ENCODE measurements around the gene INHBC. TPM values are rescaled to one million over a fixed set of nuclear protein-coding genes. Genes with fewer than 3 reads are reported as not detected.
A peak's percentile ranks its signal among the peaks of the same experiment; 100 is the strongest.
"Not testable (repeated sequence)": the region's sequence is repeated elsewhere in the genome, so short reads cannot be mapped to it uniquely, and the experiment has no call there.

INHBC gene
- total RNA-seq, 2 experiments from 2014 or later = not detected

DNA sequence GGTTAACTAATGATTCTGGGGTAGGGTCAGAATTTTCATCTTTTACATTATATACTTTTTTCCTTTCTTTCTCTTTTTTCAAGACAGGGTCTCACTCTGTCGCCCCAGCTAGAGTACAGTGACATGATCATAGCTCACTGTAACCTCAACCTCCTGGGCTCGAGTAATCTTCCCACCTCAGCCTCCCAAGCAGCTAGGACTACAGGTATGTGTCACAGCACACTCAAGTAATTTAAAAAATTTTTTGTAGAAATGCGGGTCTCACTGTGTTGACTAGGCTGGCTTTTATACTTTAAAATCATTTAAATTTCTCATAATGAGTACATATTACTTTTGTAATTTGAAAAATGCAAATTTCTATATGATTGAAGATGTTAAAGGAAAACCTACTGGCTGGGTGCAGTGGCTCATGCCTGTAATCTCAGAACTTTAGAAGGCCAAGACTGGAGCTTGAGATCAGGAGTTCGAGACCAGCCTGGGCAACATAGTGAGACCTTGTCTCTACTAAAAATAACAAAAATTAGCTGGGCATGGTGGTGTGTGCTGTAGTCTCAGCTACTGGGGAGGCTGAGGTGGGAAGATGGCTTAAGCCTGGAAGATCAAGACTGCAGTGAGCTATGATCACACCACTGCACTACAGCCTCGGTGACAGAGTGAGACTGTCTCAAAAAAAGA, 29.5 kb upstream of the INHBC start:
- peak; percentile 98 for ATAC-seq
- Mint-ChIP-seq H3K9me3 (ENCODE audit: low read depth) (no peaks in the 10 kb centered on the region), H3K4me1 (peaks cover 20% of the 10 kb centered on the region), H3K4me3 (no peak overlapping the region), H3K36me3 (ENCODE audit: low read depth) (peaks cover 8% of the 10 kb centered on the region), H3K27ac (peak overlapping the region; percentile 76), H3K27me3 (no peaks in the 10 kb centered on the region)
- ChIA-PET CTCF (interaction anchor here (0.7 to 1.9 kb wide), 4 partner anchors 10 to 70 kb away, joined by 3 to 7 read pairs (median 4); partner anchors contain the start of gene GLI1), POLR2A (interaction anchor here (0.6 kb wide), 1 partner anchor 25 kb away, joined by 4 read pairs; no protein-coding TSS in a partner anchor)
- intact Hi-C loops (cut with DNase I, micrococcal nuclease) = no loop called here
- peak; percentile 59 for DNase-seq

GRCh38 chr12:57410534-57410933, 24.1 kb upstream of the INHBC start:
- CTCF ChIA-PET = interaction anchor here (0.6 to 2.3 kb wide), 8 partner anchors 9 to 98 kb away, joined by 3 to 7 read pairs (median 4); no protein-coding TSS in a partner anchor
- H3K27ac Mint-ChIP-seq = no peak overlapping the region
- POLR2A ChIA-PET = interaction anchor here (0.6 to 1.0 kb wide), 3 partner anchors 19 to 142 kb away, joined by 3 to 5 read pairs (median 4); no protein-coding TSS in a partner anchor
- ATAC-seq (no peak), DNase-seq (no peak)
- no peak overlapping the region for H3K4me3 Mint-ChIP-seq
- no peaks in the 10 kb centered on the region for H3K27me3 Mint-ChIP-seq
- H3K4me1 Mint-ChIP-seq = peaks cover 21% of the 10 kb centered on the region
- intact Hi-C loops (cut with DNase I, micrococcal nuclease) = no loop called here
- no peaks in the 10 kb centered on the region for H3K9me3 Mint-ChIP-seq (ENCODE audit: low read depth)
- peaks cover 10% of the 10 kb centered on the region for H3K36me3 Mint-ChIP-seq (ENCODE audit: low read depth)

DNA sequence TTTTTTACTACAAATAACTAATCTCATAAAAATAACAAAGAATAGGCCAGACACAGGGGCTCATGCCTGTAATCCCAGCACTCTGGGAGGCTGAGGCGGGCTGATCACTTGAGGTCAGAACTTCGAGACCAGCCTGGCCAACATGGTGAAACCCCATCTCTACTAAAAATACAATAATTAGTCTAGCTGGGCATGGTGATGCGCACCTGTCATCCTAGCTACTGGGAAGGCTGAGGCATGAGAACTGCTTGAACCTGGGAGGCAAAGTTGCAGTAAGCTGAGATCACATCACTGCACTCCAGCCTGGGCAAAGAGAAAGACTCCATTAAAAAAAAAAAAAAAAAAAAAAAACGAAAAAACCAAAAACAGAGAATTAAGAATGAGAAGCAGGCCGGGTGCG, 20.4 kb upstream of the INHBC start:
- H3K4me1 Mint-ChIP-seq = peaks cover 32% of the 10 kb centered on the region
- H3K4me3 Mint-ChIP-seq; H3K9me3 Mint-ChIP-seq (ENCODE audit: low read depth); H3K27ac Mint-ChIP-seq; H3K27me3 Mint-ChIP-seq; POLR2A ChIA-PET; H3K36me3 Mint-ChIP-seq (ENCODE audit: low read depth); intact Hi-C loops (cut with DNase I, micrococcal nuclease); DNase-seq; ATAC-seq: not testable (repeated sequence)
- CTCF ChIA-PET = interaction anchor here (1.1 kb wide), 2 partner anchors 9 to 288 kb away, joined by 3 read pairs; no protein-coding TSS in a partner anchor

GRCh38 chr12:57415088-57415487, 19.5 kb upstream of the INHBC start:
- Mint-ChIP-seq H3K4me1 (peaks cover 37% of the 10 kb centered on the region), H3K27ac (no peak overlapping the region), H3K4me3 (no peak overlapping the region), H3K36me3 (ENCODE audit: low read depth) (peaks cover 8% of the 10 kb centered on the region), H3K27me3 (no peaks in the 10 kb centered on the region), H3K9me3 (ENCODE audit: low read depth) (no peaks in the 10 kb centered on the region)
- CTCF ChIA-PET = interaction anchor here (0.6 to 1.1 kb wide), 5 partner anchors 10 to 980 kb away, joined by 3 read pairs; partner anchors contain the start of gene INHBE
- no peak for ATAC-seq
- intact Hi-C loops (cut with DNase I, micrococcal nuclease) = no loop called here
- no peak for DNase-seq
- POLR2A ChIA-PET = no interaction called here

DNA sequence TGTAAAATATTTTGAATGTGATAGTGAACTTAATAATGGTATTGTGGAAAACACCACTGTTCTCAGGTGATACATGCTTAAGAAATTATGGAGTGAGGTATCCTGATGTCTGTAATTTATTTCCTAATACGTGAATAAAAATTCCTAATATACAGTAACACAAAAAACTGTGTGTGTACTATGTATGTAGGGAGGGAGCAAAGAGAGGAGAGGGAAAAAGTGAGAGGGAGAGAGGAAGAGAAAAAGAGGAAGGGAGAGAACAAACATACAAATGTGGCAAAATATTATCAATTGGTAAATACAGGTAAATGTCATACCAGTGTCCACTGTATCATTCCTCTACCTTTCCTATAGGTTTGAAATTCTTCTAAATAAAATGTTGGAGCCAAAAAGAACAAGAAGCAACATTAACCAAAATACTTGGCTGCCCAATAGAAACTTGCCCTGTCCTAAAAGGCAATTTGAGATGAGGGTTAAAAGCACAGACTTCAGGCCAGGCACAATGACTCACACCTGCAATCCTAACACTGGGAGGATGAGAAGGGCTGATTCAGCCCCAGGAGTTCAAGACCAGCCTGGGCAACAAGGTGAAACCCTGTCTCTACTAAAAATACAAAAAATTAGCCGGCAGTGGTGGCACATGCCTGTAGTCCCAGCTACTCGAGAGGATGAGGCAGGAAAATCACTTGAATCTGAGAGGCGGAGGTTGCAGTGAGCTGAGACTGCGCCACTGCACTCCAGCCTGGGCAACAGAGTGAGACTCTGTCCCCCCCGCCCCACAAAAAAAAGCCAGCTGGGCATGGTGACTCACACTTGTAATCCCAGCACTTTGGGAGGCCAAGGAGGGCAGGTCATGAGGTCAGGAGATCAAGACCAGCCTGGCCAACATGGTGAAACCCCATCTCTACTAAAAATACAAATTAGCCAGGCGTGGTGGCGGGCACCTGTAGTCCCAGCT, 18.3 kb upstream of the INHBC start:
- Mint-ChIP-seq H3K4me1 (peaks cover 39% of the 10 kb centered on the region), H3K4me3 (no peak overlapping the region), H3K27ac (no peak overlapping the region), H3K9me3 (ENCODE audit: low read depth) (no peaks in the 10 kb centered on the region), H3K27me3 (no peaks in the 10 kb centered on the region), H3K36me3 (ENCODE audit: low read depth) (peaks cover 14% of the 10 kb centered on the region)
- ChIA-PET CTCF (interaction anchor here (1.5 kb wide), 1 partner anchor 36 kb away, joined by 3 read pairs; no protein-coding TSS in a partner anchor), POLR2A (interaction anchor here (0.7 kb wide), 1 partner anchor 303 kb away, joined by 4 read pairs; no protein-coding TSS in a partner anchor)
- DNase-seq (no peak), ATAC-seq (no peak)
- intact Hi-C loops (cut with DNase I, micrococcal nuclease) = no loop called here

DNA sequence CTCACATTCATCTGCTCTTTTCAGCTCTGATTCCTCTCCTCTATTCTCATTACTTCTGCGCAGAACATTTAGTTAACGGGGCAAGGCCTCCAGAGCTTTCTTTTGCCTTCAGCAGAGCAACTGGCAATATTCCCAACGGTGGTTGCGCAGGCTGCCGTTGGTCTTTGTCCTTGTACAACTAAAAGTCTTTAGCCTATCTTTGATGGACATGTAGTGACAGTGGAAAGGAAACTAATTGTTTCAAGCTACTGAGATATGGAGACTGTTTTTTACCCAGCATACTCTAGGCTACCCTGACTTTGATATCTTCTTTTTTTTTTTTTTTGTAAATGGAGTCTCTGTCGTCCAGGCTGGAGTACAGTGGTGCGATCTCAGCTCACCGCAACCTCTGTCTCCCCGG, 16.3 kb upstream of the INHBC start:
- H3K27me3 Mint-ChIP-seq = no peaks in the 10 kb centered on the region
- intact Hi-C loops (cut with DNase I, micrococcal nuclease) = no loop called here
- H3K36me3 Mint-ChIP-seq (ENCODE audit: low read depth) = peaks cover 24% of the 10 kb centered on the region
- ATAC-seq (no peak), DNase-seq (no peak)
- peaks cover 31% of the 10 kb centered on the region for H3K4me1 Mint-ChIP-seq
- CTCF ChIA-PET = interaction anchor here (0.7 kb wide), 1 partner anchor 110 kb away, joined by 5 read pairs; no protein-coding TSS in a partner anchor
- no peak overlapping the region for H3K4me3 Mint-ChIP-seq
- no peaks in the 10 kb centered on the region for H3K9me3 Mint-ChIP-seq (ENCODE audit: low read depth)
- no peak overlapping the region for H3K27ac Mint-ChIP-seq
- POLR2A ChIA-PET = no interaction called here

- Mint-ChIP-seq H3K9me3 (ENCODE audit: low read depth) (no peaks in the 10 kb centered on the region), H3K36me3 (ENCODE audit: low read depth) (peaks cover 26% of the 10 kb centered on the region), H3K4me3 (no peak overlapping the region), H3K4me1 (peaks cover 33% of the 10 kb centered on the region), H3K27ac (no peak overlapping the region), H3K27me3 (no peaks in the 10 kb centered on the region)
- ATAC-seq (no peak), DNase-seq (no peak)
- POLR2A ChIA-PET = no interaction called here
- intact Hi-C loops (cut with DNase I, micrococcal nuclease) = no loop called here
- CTCF ChIA-PET = interaction anchor here (0.6 to 1.0 kb wide), 4 partner anchors 13 to 122 kb away, joined by 3 read pairs; no protein-coding TSS in a partner anchor
Measured at GRCh38 chr12:57419495-57419894, 15.1 kb upstream of the INHBC start.

DNA sequence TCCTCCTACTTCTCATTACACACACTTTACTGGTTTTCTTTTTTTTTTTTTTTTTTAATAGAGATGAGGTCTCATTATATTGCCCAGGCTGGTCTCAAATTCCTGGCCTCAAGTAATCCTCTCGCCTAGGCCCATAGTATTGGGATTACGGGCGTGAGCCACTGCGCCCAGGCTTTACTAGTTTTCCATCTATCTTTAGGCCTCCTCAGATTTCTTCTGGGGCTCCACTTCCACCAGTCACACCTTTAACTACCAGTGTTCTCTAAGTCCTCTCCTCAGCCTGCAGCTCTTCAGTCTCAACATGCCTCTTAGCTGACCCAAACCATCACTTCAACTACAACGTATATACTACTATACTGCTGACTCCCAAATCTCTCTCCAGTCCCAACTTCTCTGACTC, 14.1 kb upstream of the INHBC start:
- Mint-ChIP-seq H3K4me3 (no peak overlapping the region), H3K27ac (no peak overlapping the region), H3K9me3 (ENCODE audit: low read depth) (no peaks in the 10 kb centered on the region), H3K4me1 (peaks cover 30% of the 10 kb centered on the region), H3K36me3 (ENCODE audit: low read depth) (peaks cover 26% of the 10 kb centered on the region), H3K27me3 (no peaks in the 10 kb centered on the region)
- ChIA-PET CTCF (interaction anchor here (0.7 to 1.0 kb wide), 3 partner anchors 21 to 32 kb away, joined by 4 to 5 read pairs (median 5); no protein-coding TSS in a partner anchor), POLR2A (no interaction called here)
- ATAC-seq (no peak), DNase-seq (no peak)
- intact Hi-C loops (cut with DNase I, micrococcal nuclease) = no loop called here

DNA sequence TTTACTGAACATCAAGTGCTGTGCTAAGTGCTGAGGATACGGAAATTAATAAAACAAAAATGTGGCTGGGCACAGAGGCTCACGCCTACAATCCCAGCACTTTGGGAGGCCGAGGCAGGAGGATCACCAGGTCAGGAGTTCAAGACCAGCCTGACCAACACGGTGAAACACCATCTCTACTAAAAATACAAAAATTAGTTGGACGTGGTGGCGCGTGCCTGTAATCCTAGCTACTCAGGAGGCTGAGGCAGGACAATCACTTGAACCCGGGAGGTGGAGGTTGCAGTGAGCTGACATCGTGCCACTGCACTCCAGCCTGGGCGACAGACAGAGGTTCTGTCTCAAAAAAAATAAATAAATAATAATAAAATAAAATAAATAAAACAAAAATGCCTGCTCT, 7.6 kb upstream of the INHBC start:
- intact Hi-C loops (cut with DNase I, micrococcal nuclease); POLR2A ChIA-PET: not testable (repeated sequence)
- CTCF ChIA-PET = interaction anchor here (1.4 kb wide), 1 partner anchor 26 kb away, joined by 4 read pairs; no protein-coding TSS in a partner anchor

GRCh38 chr12:57428965-57429364, 5.6 kb upstream of the INHBC start:
- intact Hi-C loops (cut with DNase I, micrococcal nuclease) = no loop called here
- no peak for ATAC-seq
- no peak for DNase-seq
- H3K27ac Mint-ChIP-seq = peak overlapping the region; percentile 90
- H3K4me3 Mint-ChIP-seq = peak overlapping the region; percentile 89
- ChIA-PET POLR2A (no interaction called here), CTCF (interaction anchor here (0.6 to 1.8 kb wide), 5 partner anchors 24 to 186 kb away, joined by 3 to 13 read pairs (median 5); no protein-coding TSS in a partner anchor)
- H3K27me3 Mint-ChIP-seq = no peaks in the 10 kb centered on the region
- H3K9me3 Mint-ChIP-seq (ENCODE audit: low read depth) = no peaks in the 10 kb centered on the region
- H3K4me1 Mint-ChIP-seq = peaks cover 32% of the 10 kb centered on the region
- H3K36me3 Mint-ChIP-seq (ENCODE audit: low read depth) = peaks cover 10% of the 10 kb centered on the region

More for the DNA sequence above, 7.6 kb upstream of the INHBC start:
- H3K9me3 Mint-ChIP-seq (ENCODE audit: low read depth); H3K27ac Mint-ChIP-seq; ATAC-seq; H3K27me3 Mint-ChIP-seq; H3K4me3 Mint-ChIP-seq; DNase-seq: not testable (repeated sequence)
- Mint-ChIP-seq H3K36me3 (ENCODE audit: low read depth) (peaks cover 22% of the 10 kb centered on the region), H3K4me1 (peaks cover 29% of the 10 kb centered on the region)

Measured in activated CD4-positive, alpha-beta T cell treated with anti-CD3 and anti-CD28 coated beads for 36 hours (primary cell).